SU-DHL-6 (cell line): ENCODE measurements around the gene SLC6A3.

Source experiments
- H2AFZ ChIP-seq: fragments of 200-600 bp; sonication (generic); 2 replicates; pipeline ENCODE4 v1.6.1; 2014; ENCODE audit warnings: low read depth, mild to moderate bottlenecking, moderate library complexity, mixed read lengths, antibody characterized with exemption, low read length; ENCODE audit not compliant: severe bottlenecking
- H3F3A ChIP-seq: fragments of 200-600 bp; shearing (Covaris generic); 2 replicates; pipeline ENCODE4 v1.6.0; 2016; ENCODE audit warnings: antibody characterized with exemption, mild to moderate bottlenecking; ENCODE audit not compliant: insufficient read depth
- H3K27ac ChIP-seq: fragments of 200-600 bp; sonication (generic); 2 replicates; pipeline ENCODE4 v1.5.1; 2016; ENCODE audit warnings: low read depth, mild to moderate bottlenecking, low read length, moderate library complexity, mixed read lengths
- H3K27me3 ChIP-seq: fragments of 200-600 bp; sonication (generic), shearing (Covaris generic); 2 replicates; pipeline ENCODE4 v1.6.0; 2014; ENCODE audit warnings: mild to moderate bottlenecking, low read length
- H3K36me3 ChIP-seq: fragments of 200-600 bp; sonication (generic); 2 replicates; pipeline ENCODE4 v1.6.1; 2014; ENCODE audit warnings: mild to moderate bottlenecking, low read length, mixed read lengths
- H3K4me2 ChIP-seq: fragments of 300-600, 200-600 bp; shearing (Covaris generic), sonication (generic); 2 replicates; pipeline ENCODE4 v1.6.0; 2014; ENCODE audit warnings: low read length, low read depth, mild to moderate bottlenecking; ENCODE audit not compliant: poor library complexity, severe bottlenecking
- H3K4me3 ChIP-seq: fragments of 200-600 bp; sonication (generic); 2 replicates; pipeline ENCODE4 v1.5.1; 2014; ENCODE audit warnings: antibody characterized with exemption, low read length, mild to moderate bottlenecking, mixed read lengths; ENCODE audit not compliant: insufficient read depth, poor library complexity, severe bottlenecking
- H3K79me2 ChIP-seq: fragments of 200-600 bp; sonication (generic); 2 replicates; pipeline ENCODE4 v1.6.1; 2014; ENCODE audit warnings: mild to moderate bottlenecking, low read length, moderate library complexity; ENCODE audit not compliant: insufficient read depth
- H3K9ac ChIP-seq: fragments of 200-600 bp; sonication (generic); 2 replicates; pipeline ENCODE4 v1.7.0; 2014; ENCODE audit warnings: mild to moderate bottlenecking, low read length
- H3K9me2 ChIP-seq: fragments of 200-600 bp; sonication (generic); replicated peaks from 2 replicates; pipeline ENCODE4 v1.6.1; 2014; ENCODE audit warnings: low read length; ENCODE audit not compliant: insufficient read depth
- H3K9me3 ChIP-seq: fragments of 200-600 bp; sonication (generic); 2 replicates; pipeline ENCODE4 v1.6.1; 2014; ENCODE audit warnings: low read length, mixed read lengths; ENCODE audit not compliant: insufficient read depth
- H4K20me1 ChIP-seq: fragments of 200-600 bp; sonication (generic); 2 replicates; pipeline ENCODE4 v1.6.1; 2014; ENCODE audit warnings: low read depth, mild to moderate bottlenecking, antibody characterized with exemption, low read length, moderate library complexity, mixed read lengths
- EZH2phosphoT487 ChIP-seq: fragments of 200-600 bp; sonication (generic), shearing (Covaris generic); conservative IDR thresholded peaks from 2 replicates; pipeline ENCODE4 v1.6.1; 2018; ENCODE audit warnings: mild to moderate bottlenecking, antibody characterized with exemption, low read length, moderate library complexity, mixed read lengths
- TF ChIP-seq, protein P1 (sequence below): fragments of 200-600 bp; sonication (generic); IDR thresholded peaks from one replicate; pipeline ENCODE4 v1.5.1; 2017; ENCODE audit warnings: antibody characterized with exemption, mild to moderate bottlenecking, low read length, moderate library complexity; ENCODE audit not compliant: insufficient read depth, poor library complexity, severe bottlenecking

SLC6A3 gene

GRCh38 chr5:1378866-1379659 is 66.2 kb downstream of the SLC6A3 start:
- H3K4me2 ChIP-seq = no peak overlapping the region
- H4K20me1 ChIP-seq = no peaks in the 10 kb centered on the region
- TF ChIP-seq, protein P1, sequence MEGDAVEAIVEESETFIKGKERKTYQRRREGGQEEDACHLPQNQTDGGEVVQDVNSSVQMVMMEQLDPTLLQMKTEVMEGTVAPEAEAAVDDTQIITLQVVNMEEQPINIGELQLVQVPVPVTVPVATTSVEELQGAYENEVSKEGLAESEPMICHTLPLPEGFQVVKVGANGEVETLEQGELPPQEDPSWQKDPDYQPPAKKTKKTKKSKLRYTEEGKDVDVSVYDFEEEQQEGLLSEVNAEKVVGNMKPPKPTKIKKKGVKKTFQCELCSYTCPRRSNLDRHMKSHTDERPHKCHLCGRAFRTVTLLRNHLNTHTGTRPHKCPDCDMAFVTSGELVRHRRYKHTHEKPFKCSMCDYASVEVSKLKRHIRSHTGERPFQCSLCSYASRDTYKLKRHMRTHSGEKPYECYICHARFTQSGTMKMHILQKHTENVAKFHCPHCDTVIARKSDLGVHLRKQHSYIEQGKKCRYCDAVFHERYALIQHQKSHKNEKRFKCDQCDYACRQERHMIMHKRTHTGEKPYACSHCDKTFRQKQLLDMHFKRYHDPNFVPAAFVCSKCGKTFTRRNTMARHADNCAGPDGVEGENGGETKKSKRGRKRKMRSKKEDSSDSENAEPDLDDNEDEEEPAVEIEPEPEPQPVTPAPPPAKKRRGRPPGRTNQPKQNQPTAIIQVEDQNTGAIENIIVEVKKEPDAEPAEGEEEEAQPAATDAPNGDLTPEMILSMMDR = no peak
- no peak for TF ChIP-seq EZH2phosphoT487
- H3K27me3 ChIP-seq = no peaks in the 10 kb centered on the region
- H3K79me2 ChIP-seq = no peaks in the 10 kb centered on the region
- no peaks in the 10 kb centered on the region for H3K36me3 ChIP-seq
- H3F3A ChIP-seq = no peaks in the 10 kb centered on the region
- no peak overlapping the region for H3K4me3 ChIP-seq
- no peaks in the 10 kb centered on the region for H3K9me2 ChIP-seq
- H3K9me3 ChIP-seq = no peaks in the 10 kb centered on the region
- H2AFZ ChIP-seq = no peak overlapping the region
- no peak overlapping the region for H3K9ac ChIP-seq
- H3K27ac ChIP-seq = no peak overlapping the region

- Histone ChIP-seq H3K4me3 (no peak overlapping the region), H3K79me2 (no peaks in the 10 kb centered on the region), H2AFZ (no peak overlapping the region), H3K27ac (no peak overlapping the region), H3K27me3 (no peaks in the 10 kb centered on the region), H3K9me2 (no peaks in the 10 kb centered on the region), H3F3A (no peaks in the 10 kb centered on the region), H3K9ac (no peak overlapping the region), H3K4me2 (no peak overlapping the region), H3K9me3 (no peaks in the 10 kb centered on the region), H4K20me1 (no peaks in the 10 kb centered on the region), H3K36me3 (no peaks in the 10 kb centered on the region)
- TF ChIP-seq EZH2phosphoT487 = no peak
- TF ChIP-seq, protein P1 = no peak
These were observed 67.1 kb downstream of the SLC6A3 start for GRCh38 chr5:1378096-1378495.

GRCh38 chr5:1376981-1377380 is 68.3 kb downstream of the SLC6A3 start:
- H3K4me3 ChIP-seq = no peak overlapping the region
- no peaks in the 10 kb centered on the region for H4K20me1 ChIP-seq
- H3K79me2 ChIP-seq = no peaks in the 10 kb centered on the region
- no peaks in the 10 kb centered on the region for H3F3A ChIP-seq
- no peaks in the 10 kb centered on the region for H3K9me3 ChIP-seq
- H3K27me3 ChIP-seq = no peaks in the 10 kb centered on the region
- no peak overlapping the region for H2AFZ ChIP-seq
- no peaks in the 10 kb centered on the region for H3K36me3 ChIP-seq
- TF ChIP-seq EZH2phosphoT487 = no peak
- TF ChIP-seq, protein P1 = no peak
- no peak overlapping the region for H3K27ac ChIP-seq
- no peak overlapping the region for H3K9ac ChIP-seq
- H3K4me2 ChIP-seq = no peak overlapping the region
- H3K9me2 ChIP-seq = no peaks in the 10 kb centered on the region
